GM12864 (cell line): ENCODE data around the gene SLC1A2.
A peak's percentile ranks its signal among the peaks of the same experiment; 100 is the strongest.

Source experiments
- DNase-seq: peaks from one replicate; pipeline ENCODE4 v3.0.0-alpha.2; 2011; ENCODE audit warnings: low read depth
- H3K4me3 ChIP-seq: 2 replicates; pipeline ENCODE4 v1.5.1; 2011; ENCODE audit warnings: mild to moderate bottlenecking, low read depth, low read length, control low read depth
- CTCF ChIP-seq: IDR thresholded peaks from 2 replicates; pipeline ENCODE4 v1.5.1; 2011; ENCODE audit warnings: low read depth, mild to moderate bottlenecking, moderate library complexity, low read length, control low read depth, inconsistent platforms; ENCODE audit errors: missing control alignments

The SLC1A2 gene

GRCh38 chr11:35402751-35403660 lies 16.4 kb downstream of the SLC1A2 start:
- no peak for DNase-seq
- TF ChIP-seq CTCF, result no peak
- no peak overlapping the region for H3K4me3 ChIP-seq

GRCh38 chr11:35398881-35399280 lies 20.5 kb downstream of the SLC1A2 start:
- TF ChIP-seq CTCF, result no peak
- H3K4me3 ChIP-seq, result no peak overlapping the region
- DNase-seq, result no peak

- H3K4me3 ChIP-seq, result no peak overlapping the region
- no peak for DNase-seq
- no peak for TF ChIP-seq CTCF
Measured at GRCh38 chr11:35394941-35395340, 24.4 kb downstream of the SLC1A2 start.

- DNase-seq, result no peak
- TF ChIP-seq CTCF, result no peak
- H3K4me3 ChIP-seq, result no peak overlapping the region
Measured at GRCh38 chr11:35393098-35393497, 26.3 kb downstream of the SLC1A2 start.

- peak; percentile 85 for TF ChIP-seq CTCF
- H3K4me3 ChIP-seq, result peak overlapping the region; percentile 21; the same call in 1 of the 2 replicates
- DNase-seq, result peak; percentile 53
Measured at GRCh38 chr11:35391922-35392688, 27.3 kb downstream of the SLC1A2 start.

GRCh38 chr11:35390737-35391682 lies 28.3 kb downstream of the SLC1A2 start:
- TF ChIP-seq CTCF, result no peak
- peak; percentile 80 for DNase-seq
- H3K4me3 ChIP-seq, result peak overlapping the region; percentile 28
